H1 (cell line): ENCODE data around the gene GGTLC2. TPM values are rescaled to one million over a fixed set of nuclear protein-coding genes. Genes with fewer than 3 reads are reported as not detected.

Experiments used
- CTCF ChIA-PET: fragments of 300-600 bp; sonication (Branson Sonifier 250); formaldehyde crosslinking; loops from one replicate; lab custom pipeline; 2021; ENCODE audit not compliant: partially characterized antibody; lab: Charles Lee
- POLR2A ChIA-PET: fragments of 300-600 bp; sonication (Branson Sonifier 250); formaldehyde crosslinking; loops from one replicate; lab custom pipeline; 2021; ENCODE audit warnings: inconsistent platforms; ENCODE audit not compliant: partially characterized antibody; lab: Charles Lee
- DNase-seq, 2 experiments: peaks; one replicate each; pipeline versions ENCODE4 v3.0.0 to v3.0.0-alpha.2; 2010 to 2022; ENCODE audit warnings: low spot score in 2 of 2, low read depth in 1 of 2, mixed read lengths in 1 of 2
- FAIRE-seq: peaks from 2 replicates; lab custom pipeline; 2011; peaks lifted over from hg19 to GRCh38; lab: Jason Lieb, UNC
- H2AFZ ChIP-seq: 2 replicates; pipeline ENCODE4 v1.8.1; 2012; ENCODE audit warnings: low read length, inconsistent platforms
- H2AK5ac ChIP-seq: 2 replicates; pipeline ENCODE4 v1.6.1; 2013; ENCODE audit warnings: low read depth, low read length
- H2BK120ac ChIP-seq: replicated peaks from 2 replicates; pipeline ENCODE3; 2013; ENCODE audit warnings: low read depth, low read length, inconsistent platforms
- H2BK12ac ChIP-seq: 2 replicates; pipeline ENCODE4 v1.6.1; 2013; ENCODE audit warnings: low read depth, low read length
- H2BK15ac ChIP-seq: 2 replicates; pipeline ENCODE4 v1.6.1; 2013; ENCODE audit warnings: low read length
- H2BK20ac ChIP-seq: 2 replicates; pipeline ENCODE4 v1.6.1; 2013; ENCODE audit warnings: low read length
- H2BK5ac ChIP-seq: 2 replicates; pipeline ENCODE4 v1.6.1; 2013; ENCODE audit warnings: low read depth, low read length
- H3K14ac ChIP-seq: 2 replicates; pipeline ENCODE4 v1.6.1; 2013; ENCODE audit warnings: inconsistent platforms; ENCODE audit not compliant: insufficient read length
- H3K18ac ChIP-seq: 2 replicates; pipeline ENCODE4 v1.6.1; 2013; ENCODE audit warnings: low read length; ENCODE audit errors: extremely low read depth
- H3K23ac ChIP-seq: 2 replicates; pipeline ENCODE4 v1.6.1; 2013; ENCODE audit warnings: inconsistent platforms; ENCODE audit not compliant: insufficient read length
- H3K23me2 ChIP-seq: 2 replicates; pipeline ENCODE4 v1.6.1; 2013; ENCODE audit warnings: low read depth, low read length
- H3K27ac ChIP-seq: 2 replicates; pipeline ENCODE4 v1.6.1; 2011; ENCODE audit warnings: low read depth, low read length, inconsistent platforms
- H3K27me3 ChIP-seq, 4 experiments: replicated peaks in 1 of 4; 1 replicate in 1 of 4; 2 replicates in 3 of 4; pipeline versions ENCODE4 v1.6.1 to v1.8.1; 2011 to 2013; ENCODE audit warnings: low read length in 3 of 4, mild to moderate bottlenecking in 3 of 4, inconsistent platforms in 2 of 4, mixed read lengths in 2 of 4, moderate library complexity in 1 of 4; ENCODE audit not compliant: control insufficient read depth in 3 of 4, insufficient read depth in 3 of 4; ENCODE audit errors: extremely low read depth in 1 of 4
- H3K36me3 ChIP-seq, 4 experiments: 2 replicates each; pipeline versions ENCODE4 v1.6.1 to v1.8.1; 2011 to 2013; ENCODE audit warnings: mild to moderate bottlenecking in 4 of 4, low read length in 3 of 4, moderate library complexity in 2 of 4, control low read depth in 1 of 4, inconsistent platforms in 1 of 4; ENCODE audit not compliant: insufficient read depth in 4 of 4, control insufficient read depth in 2 of 4
- H3K4ac ChIP-seq: replicated peaks from 2 replicates; pipeline ENCODE3; 2013; ENCODE audit warnings: low read length, low read depth, mixed read lengths, inconsistent platforms; ENCODE audit not compliant: insufficient read length
- H3K4me1 ChIP-seq, 4 experiments: replicated peaks in 1 of 4; 1 replicate in 1 of 4; 2 replicates in 3 of 4; pipeline versions ENCODE4 v1.6.1 to v1.8.1; 2011 to 2013; ENCODE audit warnings: low read length in 3 of 4, inconsistent platforms in 2 of 4, mixed read lengths in 1 of 4; ENCODE audit not compliant: insufficient read depth in 4 of 4, control insufficient read depth in 3 of 4
- H3K4me2 ChIP-seq, 2 experiments: 2 replicates each; pipeline versions ENCODE4 v1.6.1 to v1.8.1; 2011 to 2013; ENCODE audit warnings: low read depth in 2 of 2, low read length in 2 of 2, control low read depth in 1 of 2, inconsistent platforms in 1 of 2, mild to moderate bottlenecking in 1 of 2; ENCODE audit not compliant: insufficient read depth in 1 of 2
- H3K4me3 ChIP-seq, 4 experiments: fragments of 200-600, 300-600 bp in 1 of 4; sonication (generic), shearing (Covaris generic), sonication (Bioruptor Twin) in 1 of 4; 2 replicates each; pipeline versions ENCODE4 v1.5.1 to v1.8.1; 2011 to 2016; ENCODE audit warnings: low read length in 4 of 4, low read depth in 3 of 4, control low read depth in 2 of 4, inconsistent platforms in 2 of 4, mild to moderate bottlenecking in 2 of 4, mixed read lengths in 1 of 4, moderate library complexity in 1 of 4; ENCODE audit not compliant: insufficient read depth in 2 of 4; ENCODE audit errors: extremely low read depth in 1 of 4
- H3K56ac ChIP-seq: replicated peaks from 2 replicates; pipeline ENCODE3; 2013; ENCODE audit warnings: low read depth, mild to moderate bottlenecking, mixed read lengths, low read length, inconsistent platforms; ENCODE audit not compliant: insufficient read length
- H3K79me1 ChIP-seq: 2 replicates; pipeline ENCODE4 v1.6.1; 2013; ENCODE audit warnings: low read depth, low read length, control low read depth
- H3K79me2 ChIP-seq, 2 experiments: 2 replicates each; pipeline versions ENCODE4 v1.6.1 to v1.8.1; 2012 to 2013; ENCODE audit warnings: low read length in 2 of 2, mild to moderate bottlenecking in 2 of 2, inconsistent platforms in 1 of 2; ENCODE audit not compliant: insufficient read depth in 2 of 2, control insufficient read depth in 1 of 2
- H3K9ac ChIP-seq, 4 experiments: replicated peaks in 1 of 4; 1 replicate in 1 of 4; 2 replicates in 3 of 4; pipeline versions ENCODE4 v1.6.1 to v1.8.1; 2011 to 2013; ENCODE audit warnings: low read depth in 3 of 4, low read length in 3 of 4, control low read depth in 2 of 4, mild to moderate bottlenecking in 2 of 4, moderate library complexity in 2 of 4, inconsistent platforms in 1 of 4; ENCODE audit errors: extremely low read depth in 1 of 4
- H3K9me3 ChIP-seq, 2 experiments: 2 replicates each; pipeline versions ENCODE4 v1.6.1 to v1.8.1; 2012 to 2013; ENCODE audit warnings: mild to moderate bottlenecking in 2 of 2, moderate library complexity in 2 of 2, control low read depth in 1 of 2, inconsistent platforms in 1 of 2, low read depth in 1 of 2, low read length in 1 of 2, mixed read lengths in 1 of 2; ENCODE audit not compliant: insufficient read depth in 2 of 2
- H4K20me1 ChIP-seq, 2 experiments: replicated peaks in 1 of 2; 2 replicates each; pipeline versions ENCODE3 to v1.8.1; 2011 to 2013; ENCODE audit warnings: inconsistent platforms in 2 of 2, low read length in 2 of 2, mild to moderate bottlenecking in 1 of 2; ENCODE audit not compliant: insufficient read depth in 2 of 2, control insufficient read depth in 1 of 2
- H4K5ac ChIP-seq: 2 replicates; pipeline ENCODE4 v1.6.1; 2013; ENCODE audit warnings: low read length, low read depth, mixed read lengths, inconsistent platforms; ENCODE audit not compliant: insufficient read length
- H4K8ac ChIP-seq: 2 replicates; pipeline ENCODE4 v1.8.0; 2013; ENCODE audit warnings: mild to moderate bottlenecking, moderate library complexity, low read length, inconsistent platforms; ENCODE audit not compliant: insufficient read depth; ENCODE audit errors: extremely low read depth
- H4K91ac ChIP-seq: replicated peaks from 2 replicates; pipeline ENCODE3; 2013; ENCODE audit warnings: low read length, mixed read lengths, inconsistent platforms; ENCODE audit not compliant: insufficient read length
- BRCA1 ChIP-seq: IDR thresholded peaks from 2 replicates; pipeline ENCODE4 v1.6.1; 2012; ENCODE audit warnings: low read depth, low read length, improper control_type of control experiment
- CHD1 ChIP-seq: IDR thresholded peaks from 2 replicates; pipeline ENCODE4 v1.6.1; 2012; ENCODE audit warnings: low read depth, low read length, improper control_type of control experiment
- EGR1 ChIP-seq: IDR thresholded peaks from 2 replicates; pipeline ENCODE4 v1.6.1; 2011; ENCODE audit warnings: low read depth, low read length, borderline replicate concordance
- FOSL1 ChIP-seq: IDR thresholded peaks from 2 replicates; pipeline ENCODE4 v1.6.1; 2011; ENCODE audit warnings: mild to moderate bottlenecking, low read depth, low read length, moderate library complexity; ENCODE audit not compliant: insufficient read depth
- RFX5 ChIP-seq: IDR thresholded peaks from 2 replicates; pipeline ENCODE4 v1.6.1; 2011; ENCODE audit warnings: low read depth, low read length, improper control_type of control experiment, borderline replicate concordance
- RNF2 ChIP-seq: fragments of 200-900, 300-1000 bp; sonication (generic); IDR thresholded peaks from 2 replicates; pipeline ENCODE4 v1.7.1; 2016; ENCODE audit warnings: borderline replicate concordance, low read depth, mild to moderate bottlenecking, antibody characterized with exemption, low read length; ENCODE audit not compliant: poor library complexity, severe bottlenecking; ENCODE audit errors: missing control alignments
- SIX5 ChIP-seq: IDR thresholded peaks from 2 replicates; pipeline ENCODE4 v1.6.1; 2011; ENCODE audit warnings: mild to moderate bottlenecking, low read depth, low read length
- TEAD4 ChIP-seq: IDR thresholded peaks from 2 replicates; pipeline ENCODE4 v1.6.1; 2012; ENCODE audit warnings: low read depth, low read length, inconsistent platforms, mixed read lengths
- WGBS, 2 experiments: shearing (Covaris generic) in 1 of 2; methylation state at CpG; one replicate each; pipeline versions ENCODE4 v1.1.6 to v1.1.7; 2013 to 2015; ENCODE audit warnings: low lambda C conversion rate in 2 of 2, mixed read lengths in 2 of 2, inconsistent platforms in 1 of 2, low coverage in 1 of 2, missing lambda C conversion rate in 1 of 2; ENCODE audit not compliant: insufficient replicate concordance in 2 of 2, insufficient coverage in 1 of 2, insufficient read length in 1 of 2; ENCODE audit errors: extremely low coverage in 1 of 2, missing lambda C conversion rate in 1 of 2; 5-methylcytosine and 5-hydroxymethylcytosine counted together
- polyA plus RNA-seq, 7 experiments: library from polyadenylated mRNA; depleted of rRNA in 3 of 7; stranded (reverse) in 5 of 7; unstranded in 2 of 7; fragments of >200 nt in 5 of 7; fragments of 200-250 nt in 2 of 7; gene quantifications; 1 replicate in 5 of 7; 2 replicates in 1 of 7; 4 replicates in 1 of 7; pipeline versions ENCODE4 v1.2.1 to v1.2.3, GENCODE V29; 2011 to 2013; ENCODE audit warnings: missing spikeins in 2 of 7, mixed read lengths in 2 of 7
- total RNA-seq: library from RNA; stranded (reverse); fragmentation: NEBNext Ultra II Directional; extraction: Animal tissue kit (Norgen Biotek cat#: 25700); gene quantifications from 2 replicates; pipeline ENCODE4 v1.2.1, GENCODE V29; 2021

GGTLC2 gene
- total and polyA plus RNA-seq, 2 of the 8 experiments (the other 6 are each of a cell fraction or from before 2014, with no cell fraction given), result not detected

- DNase-seq (no peak), FAIRE-seq (no peak)
- no peak overlapping the region for H2BK15ac ChIP-seq
- H3K4me2 ChIP-seq, result no peak overlapping the region
- no peaks in the 10 kb centered on the region for H4K20me1 ChIP-seq
- H3K27me3 ChIP-seq, result peaks cover 25 to 48% (median 40%) of the 10 kb centered on the region in 4 experiments
- H3K79me1 ChIP-seq, result no peaks in the 10 kb centered on the region
- no peak overlapping the region for H2BK120ac ChIP-seq
- H3K56ac ChIP-seq, result no peak overlapping the region
- no peak overlapping the region for H2BK20ac ChIP-seq
- no peak overlapping the region for H3K9ac ChIP-seq
- H2BK12ac ChIP-seq, result no peak overlapping the region
- no peak overlapping the region for H2AFZ ChIP-seq
- POLR2A ChIA-PET, result no interaction called here
- H4K91ac ChIP-seq, result no peak overlapping the region
- H3K27ac ChIP-seq, result no peak overlapping the region
- no peak overlapping the region for H2AK5ac ChIP-seq
- H3K4me1 ChIP-seq, result no peaks in the 10 kb centered on the region; a peak in 1 of 7 replicates
- no peak overlapping the region for H4K8ac ChIP-seq
- no peak overlapping the region for H3K4ac ChIP-seq
- H3K23me2 ChIP-seq, result no peaks in the 10 kb centered on the region
- no peak overlapping the region for H3K4me3 ChIP-seq
- 90% methylated on average over 1 of the region's 1 CpG; no CpG with 5 or more reads in 1 of the 2 experiments for WGBS, 2 experiments
- H4K5ac ChIP-seq, result no peak overlapping the region
- no peaks in the 10 kb centered on the region for H3K36me3 ChIP-seq
- H2BK5ac ChIP-seq, result no peak overlapping the region
- CTCF ChIA-PET, result no interaction called here
- H3K9me3 ChIP-seq, result peaks cover 26 to 45% of the 10 kb centered on the region in 2 experiments; a peak in 3 of 4 replicates
- H3K79me2 ChIP-seq, result no peaks in the 10 kb centered on the region
- no peak overlapping the region for H3K18ac ChIP-seq
- H3K14ac ChIP-seq, result no peak overlapping the region
- H3K23ac ChIP-seq, result no peak overlapping the region
- TF ChIP-seq SIX5 (no peak), BRCA1 (no peak), RFX5 (no peak), FOSL1 (no peak), EGR1 (no peak), RNF2 (no peak), TEAD4 (no peak), CHD1 (no peak)
These were observed 13.3 kb downstream of the GGTLC2 start for GRCh38 chr22:22657712-22658111.
